ENCODE data around the gene STK38L.

Gene STK38L

DNA sequence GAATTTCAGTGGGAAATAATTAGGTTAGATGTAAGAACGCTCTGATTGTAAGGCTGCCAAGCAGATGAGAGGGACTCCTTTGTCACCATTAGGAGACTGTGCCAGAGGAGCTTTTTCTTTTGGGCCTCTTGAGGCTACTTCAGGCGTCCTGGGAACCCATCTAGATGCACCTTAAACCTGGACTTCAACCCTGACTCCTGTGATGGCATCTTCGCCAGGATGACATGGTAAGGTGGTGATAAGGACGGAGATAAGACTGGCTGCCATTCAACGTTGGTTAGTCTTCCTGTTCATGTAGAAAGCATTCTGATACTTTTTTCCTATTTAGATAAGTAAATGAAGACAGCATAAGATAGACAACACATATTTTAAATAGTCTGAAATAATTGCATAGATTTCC is 36.3 kb downstream of the STK38L start:
- no peak for DNase-seq

DNA sequence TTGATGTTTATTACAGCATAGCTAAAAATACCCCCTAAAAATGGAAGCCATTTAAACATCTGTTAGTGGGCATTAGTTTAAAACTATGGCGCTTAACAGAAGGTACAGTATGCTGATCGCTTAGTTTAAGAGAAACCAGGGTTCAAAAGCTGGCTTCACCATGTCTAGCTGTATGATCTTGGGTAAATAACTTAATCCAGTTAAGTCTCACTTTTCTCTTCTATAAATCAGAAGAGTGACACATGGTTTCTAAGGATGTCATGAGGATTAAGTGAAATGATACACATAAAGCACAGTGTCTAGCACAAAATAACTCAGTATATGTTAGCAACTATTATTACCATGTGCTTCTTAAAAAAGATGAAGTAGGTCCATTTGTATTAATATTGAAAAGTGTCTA is 38.7 kb downstream of the STK38L start:
- DNase-seq = no peak

DNA sequence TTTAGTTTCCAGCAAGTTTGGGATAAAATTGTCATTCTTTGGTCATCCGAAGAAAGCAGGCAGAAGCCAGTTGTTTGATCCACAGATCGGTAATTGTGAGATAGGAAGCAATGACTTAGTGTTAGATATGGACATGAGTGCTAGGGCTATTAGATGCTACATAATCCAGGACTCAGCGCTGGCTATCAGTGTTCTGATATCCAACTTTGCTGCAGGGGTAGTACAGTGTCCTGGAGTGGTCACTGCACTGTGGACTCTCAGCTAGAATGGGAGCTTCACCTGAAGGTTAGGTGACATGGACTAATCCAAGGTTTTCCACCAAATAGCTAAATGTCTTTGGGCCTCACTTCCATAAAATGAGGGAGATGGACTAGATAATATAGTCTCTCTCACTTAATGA is 39.9 kb downstream of the STK38L start:
- no peak for DNase-seq

DNA sequence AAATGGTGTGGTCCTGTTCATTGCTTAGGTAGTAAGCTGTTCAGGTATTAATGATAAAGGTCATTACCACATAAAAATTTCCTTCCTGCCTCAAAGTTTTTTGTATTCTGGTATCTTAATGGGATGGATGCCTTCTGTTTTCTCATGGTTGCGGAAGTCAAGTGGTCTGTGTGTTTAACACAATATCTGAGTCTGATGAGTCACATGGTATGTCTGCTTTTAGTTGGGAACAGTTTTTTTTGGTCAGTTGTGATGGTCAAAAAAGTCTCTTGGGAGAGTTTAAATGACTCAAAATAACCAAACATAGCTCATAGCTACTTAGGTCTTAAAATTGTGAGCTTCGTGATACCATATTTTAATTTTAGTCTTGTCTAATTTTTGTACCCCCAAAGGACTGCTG is 40.7 kb downstream of the STK38L start:
- DNase-seq = no peak

DNA sequence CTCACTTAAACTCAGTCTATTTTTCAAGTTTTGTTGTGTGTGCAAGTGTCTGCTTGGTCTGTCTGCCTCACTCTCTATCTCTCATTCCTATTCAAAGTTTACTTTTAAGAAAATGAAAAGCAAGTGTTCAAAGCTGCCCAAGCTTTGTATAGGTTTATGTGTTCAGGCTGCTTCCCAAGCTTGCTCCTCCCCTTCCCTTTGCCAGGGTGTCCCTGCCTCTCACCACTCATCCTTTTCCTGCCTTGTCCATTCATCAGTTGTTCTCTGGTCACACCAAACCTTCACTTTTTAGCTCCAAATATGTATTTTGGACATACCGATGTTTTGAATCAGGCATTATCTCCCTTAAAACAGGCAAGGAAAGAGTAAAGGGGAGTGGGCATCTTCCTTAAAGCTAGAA is 41.3 kb downstream of the STK38L start:
- no peak for DNase-seq

DNA sequence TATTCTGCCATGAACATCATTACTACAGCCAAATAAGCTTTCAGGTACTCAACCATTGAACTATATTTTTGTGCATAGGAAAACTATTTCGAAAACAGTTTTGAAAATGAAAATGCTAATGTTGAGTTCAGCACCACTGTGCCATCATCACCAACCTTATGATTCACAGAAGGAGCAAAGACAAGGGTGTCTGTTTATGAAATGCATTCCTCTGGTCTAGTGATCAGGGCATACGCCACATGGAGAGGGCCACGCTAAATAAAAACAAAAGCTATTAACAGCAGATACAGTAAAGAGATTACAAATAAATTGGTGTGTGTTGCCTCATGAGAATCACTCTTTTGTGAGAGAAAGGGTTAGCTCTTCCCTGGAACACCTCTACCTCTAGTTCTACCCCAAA is 45.3 kb downstream of the STK38L start:
- DNase-seq = no peak

DNA sequence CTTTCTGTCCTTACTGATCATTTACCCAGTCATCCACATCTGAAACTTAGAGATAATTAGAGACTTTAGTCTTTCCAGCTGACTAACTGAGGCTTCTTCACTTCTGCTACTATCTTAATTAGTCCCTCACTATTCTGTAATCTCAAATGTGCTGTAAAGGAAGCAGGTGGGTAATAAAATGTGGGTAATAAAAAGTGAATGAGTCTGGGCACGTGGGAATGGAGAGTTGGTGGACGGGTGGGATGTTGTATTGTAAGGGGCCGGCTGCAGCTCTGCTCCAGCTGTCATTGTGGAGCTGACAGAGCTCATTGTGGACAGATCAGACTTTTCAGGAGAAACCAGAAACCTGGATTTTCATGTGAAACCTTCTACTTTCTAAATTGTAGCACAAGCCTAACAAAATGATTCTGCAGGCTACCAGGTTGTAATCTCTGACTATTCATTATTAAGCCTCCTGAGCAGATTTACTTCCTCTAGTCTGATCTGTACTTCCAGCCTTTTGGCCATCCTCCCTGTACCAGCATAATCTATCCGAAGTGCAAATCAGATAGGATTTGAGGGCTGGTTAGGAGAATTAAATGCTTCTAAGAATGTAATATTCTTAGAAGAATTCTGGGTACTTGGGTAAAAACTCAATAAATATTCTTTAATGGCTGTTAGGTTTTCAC is 46.5 kb downstream of the STK38L start:
- no peak for DNase-seq

DNA sequence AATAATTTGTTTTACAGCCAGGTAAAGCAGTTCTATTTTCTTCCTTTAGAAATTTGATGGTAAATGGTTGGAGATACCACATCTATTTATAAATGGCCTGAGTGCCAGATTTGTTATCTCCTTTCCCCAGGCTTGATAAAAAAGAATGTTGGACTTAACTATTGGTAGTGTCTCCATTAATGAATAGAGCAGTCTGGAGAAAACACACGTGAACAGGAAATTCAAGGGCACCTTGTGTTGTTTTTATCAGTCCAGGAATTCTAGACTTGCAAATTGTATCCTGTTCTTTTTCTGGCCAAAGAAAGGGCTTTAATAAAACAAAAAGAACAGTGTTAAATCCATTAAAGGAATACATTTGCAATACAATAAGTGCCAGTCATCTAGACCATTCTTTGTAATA is 47.8 kb downstream of the STK38L start:
- DNase-seq = no peak

DNA sequence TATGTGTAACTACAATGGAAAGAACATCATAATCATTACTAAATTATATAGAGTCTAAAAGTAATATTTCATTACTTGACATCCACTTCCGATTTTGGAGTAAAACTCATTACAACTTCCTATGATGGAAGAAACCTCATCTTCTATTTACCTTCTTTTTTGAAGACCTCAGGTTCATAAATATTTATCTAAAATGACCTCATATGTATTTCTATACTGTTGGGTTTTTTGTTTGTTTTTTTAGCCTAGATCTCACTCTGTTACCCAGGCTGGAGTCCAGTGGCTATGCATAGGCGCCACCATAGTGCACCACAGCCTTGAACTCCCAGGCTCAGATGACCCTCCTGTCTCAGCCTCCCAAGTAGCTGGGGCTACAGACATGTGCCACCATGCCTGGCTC is 48.6 kb downstream of the STK38L start:
- no peak for DNase-seq

DNA sequence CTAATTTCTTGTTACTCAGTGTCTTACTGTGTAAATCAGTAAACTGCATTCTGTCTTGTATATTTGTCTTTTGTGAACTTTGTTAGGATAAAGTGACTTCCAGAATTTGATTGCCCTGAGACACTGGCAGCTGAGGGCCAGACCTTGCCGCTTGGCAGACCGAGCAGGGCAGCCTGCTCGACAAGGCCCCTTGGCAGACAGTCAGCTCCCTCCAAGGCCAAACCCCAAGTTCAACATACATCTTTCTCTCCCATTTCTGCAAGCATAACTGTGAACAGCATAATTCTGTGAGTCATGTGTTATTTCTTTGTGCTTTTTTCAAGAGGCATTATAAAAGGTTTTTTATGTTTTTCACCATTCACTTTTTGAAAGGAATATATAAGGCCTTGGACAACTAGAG is 49.4 kb downstream of the STK38L start:
- no peak for DNase-seq

DNA sequence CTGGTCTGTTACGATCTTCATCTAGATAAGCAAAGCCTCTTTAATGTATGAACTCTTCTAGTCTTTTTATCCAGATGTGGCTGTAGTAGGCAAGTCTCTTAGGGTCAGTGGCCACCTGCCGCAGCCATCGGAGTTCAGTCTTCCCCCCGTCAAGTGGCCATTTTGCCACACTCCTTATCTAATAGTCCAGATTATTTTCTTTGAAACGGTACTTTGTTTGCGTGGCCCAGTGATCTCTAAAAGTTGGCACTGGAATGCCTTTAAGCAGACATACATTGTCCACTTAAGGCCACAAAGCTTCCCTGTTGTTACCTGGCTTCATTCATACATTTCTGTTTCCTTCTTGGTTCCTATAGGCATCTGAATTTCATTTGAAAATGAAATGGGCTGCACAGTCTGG is 52.6 kb downstream of the STK38L start:
- no peak for DNase-seq

DNA sequence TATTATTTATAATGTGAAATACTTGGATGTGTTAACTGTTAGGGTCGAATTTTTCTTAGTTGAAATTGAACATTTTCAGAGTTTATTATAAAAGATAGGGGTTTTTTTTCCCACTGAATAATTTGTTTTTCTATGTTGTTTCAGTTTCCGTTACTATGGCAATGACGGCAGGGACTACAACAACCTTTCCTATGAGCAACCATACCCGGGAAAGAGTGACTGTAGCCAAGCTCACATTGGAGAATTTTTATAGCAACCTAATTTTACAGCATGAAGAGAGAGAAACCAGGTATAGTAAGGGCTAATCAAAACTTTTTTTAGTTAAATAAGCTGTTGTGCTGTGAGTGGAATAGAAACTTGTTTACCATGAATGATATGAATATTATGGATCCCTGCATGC is 53.5 kb downstream of the STK38L start:
- DNase-seq = no peak

DNA sequence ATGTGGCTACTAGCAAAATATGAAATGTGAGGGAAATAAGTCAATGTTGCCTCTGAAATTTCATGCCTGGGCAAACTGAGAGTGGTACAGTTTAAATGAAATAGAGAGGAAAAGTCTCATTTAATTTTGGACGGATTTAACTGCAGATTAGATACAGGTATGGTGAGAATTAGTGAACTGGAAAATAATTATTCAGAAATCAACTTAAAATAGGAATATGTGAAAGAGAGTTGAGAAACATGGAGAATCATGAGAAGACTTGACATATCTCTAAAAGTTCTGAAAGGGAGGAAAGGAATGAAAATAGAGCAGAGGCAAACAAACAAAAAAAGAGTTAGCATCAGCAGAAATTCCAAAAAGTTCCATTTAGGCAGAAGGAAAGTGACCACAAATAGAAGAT is 55.0 kb downstream of the STK38L start:
- no peak for DNase-seq

DNA sequence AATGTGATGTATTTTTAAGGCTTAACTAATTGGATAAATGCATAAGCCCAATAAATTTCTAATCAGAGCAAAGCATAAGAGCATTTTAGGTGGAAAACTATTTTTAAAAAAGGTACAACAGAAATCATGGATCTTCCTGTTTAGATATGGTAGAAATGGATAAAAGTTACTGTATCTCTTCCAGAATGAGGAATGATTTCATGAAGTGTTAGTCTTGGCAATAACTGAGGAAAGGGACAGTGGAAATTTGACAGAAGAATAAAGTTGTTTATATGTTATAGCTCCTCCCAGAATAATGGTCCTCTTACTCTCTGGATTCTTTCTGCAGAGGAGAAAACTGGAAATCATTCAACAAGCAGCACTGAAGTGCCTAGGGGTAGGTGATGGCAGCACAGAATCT is 56.1 kb downstream of the STK38L start:
- no peak for DNase-seq

DNA sequence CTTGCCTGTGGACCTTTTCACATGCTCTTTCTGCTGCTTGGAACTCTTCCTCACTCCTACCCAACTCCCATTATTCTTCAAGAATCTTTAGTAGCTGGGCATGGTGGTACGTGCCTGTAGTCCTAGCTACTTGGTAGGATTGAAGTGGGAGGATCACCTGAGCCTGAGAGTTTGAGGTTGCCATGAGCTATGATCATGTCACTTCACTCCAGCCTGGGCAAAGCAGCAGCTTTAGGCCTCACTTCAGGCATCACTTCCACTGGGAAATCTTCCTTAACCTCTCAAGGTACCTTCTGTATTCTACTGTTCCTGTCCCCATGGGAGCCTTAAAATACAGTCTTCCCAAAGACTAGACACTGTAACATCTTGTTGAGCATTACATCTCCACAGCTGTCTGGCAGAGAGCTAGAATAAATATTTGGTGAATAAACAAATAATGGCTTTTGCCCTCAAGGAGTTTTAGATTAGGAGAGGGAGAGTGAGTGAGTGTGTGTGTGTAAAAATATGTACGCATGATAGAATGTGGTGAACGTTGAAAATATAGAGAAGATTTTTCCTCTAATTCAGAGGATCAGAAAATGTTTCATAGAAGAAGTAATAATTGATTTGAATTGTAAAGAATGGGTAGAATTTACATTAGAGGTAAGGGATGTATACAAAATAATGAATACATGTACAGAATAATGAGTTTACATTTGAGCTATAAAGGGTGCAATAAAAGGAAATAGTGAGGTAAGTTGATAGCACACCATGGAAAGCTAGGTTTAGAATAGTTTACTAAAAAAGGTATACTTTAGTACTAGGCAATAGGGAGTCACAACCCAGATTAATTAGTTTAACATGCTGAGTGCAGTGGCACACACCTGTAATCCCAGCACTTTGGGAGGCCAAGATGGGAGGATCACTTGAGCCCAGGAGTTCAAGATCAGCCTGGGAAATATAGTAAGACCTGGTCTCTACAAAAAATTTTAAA is 59.3 kb downstream of the STK38L start:
- no peak for DNase-seq

DNA sequence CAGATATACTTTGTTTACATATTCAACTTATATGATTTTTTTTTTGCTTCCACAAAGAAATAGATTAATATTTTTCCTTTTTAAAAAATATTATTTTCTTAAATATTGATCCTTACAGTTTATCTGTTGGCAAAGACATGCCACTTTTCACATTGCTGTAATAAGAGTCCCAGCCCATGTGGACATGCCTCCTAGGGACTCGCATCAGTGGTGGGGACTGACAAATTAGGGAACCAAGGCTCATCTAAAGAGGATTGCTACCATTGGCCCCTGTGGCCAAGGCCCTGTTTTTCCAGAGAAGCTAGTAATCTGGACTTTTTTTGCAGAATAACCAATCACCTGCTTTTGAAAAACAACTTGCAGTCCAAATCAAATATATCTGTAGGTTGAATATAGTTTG is 60.8 kb downstream of the STK38L start:
- DNase-seq = no peak

DNA sequence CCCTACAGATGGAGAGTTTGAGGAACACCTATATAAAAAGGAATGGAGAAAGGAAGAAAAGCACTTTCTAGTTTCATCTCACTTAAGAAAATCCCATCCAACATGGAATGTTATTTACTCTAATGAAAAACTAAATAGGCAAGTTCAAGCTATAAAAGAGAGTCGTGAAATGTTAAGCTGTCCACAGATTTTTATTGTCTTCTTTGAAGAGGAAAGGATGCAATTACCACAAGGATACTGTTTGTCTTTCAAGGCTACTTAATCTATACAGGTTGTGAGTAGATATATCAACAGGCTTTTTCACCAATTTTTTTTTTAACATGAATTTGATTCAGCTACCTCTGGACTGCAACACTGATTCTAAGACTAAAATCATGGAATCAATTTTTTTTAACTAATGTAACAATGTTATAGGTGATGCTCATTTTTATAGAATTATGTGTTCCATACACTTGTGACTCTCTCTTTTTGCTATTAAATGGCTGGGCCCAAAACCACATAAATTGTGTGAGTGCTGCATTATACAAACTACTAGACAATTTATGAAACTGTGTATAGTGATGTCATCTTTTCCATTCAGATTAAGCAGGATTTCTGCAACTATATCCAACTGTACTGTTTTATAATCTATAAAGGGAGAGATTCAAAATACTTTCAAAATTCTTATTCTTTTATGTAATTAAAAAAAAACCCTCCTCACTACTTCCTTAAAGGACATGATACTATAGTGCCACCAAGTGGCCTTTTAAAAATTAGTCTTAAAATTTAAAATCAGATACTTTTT is 61.8 kb downstream of the STK38L start:
- DNase-seq = no peak

DNA sequence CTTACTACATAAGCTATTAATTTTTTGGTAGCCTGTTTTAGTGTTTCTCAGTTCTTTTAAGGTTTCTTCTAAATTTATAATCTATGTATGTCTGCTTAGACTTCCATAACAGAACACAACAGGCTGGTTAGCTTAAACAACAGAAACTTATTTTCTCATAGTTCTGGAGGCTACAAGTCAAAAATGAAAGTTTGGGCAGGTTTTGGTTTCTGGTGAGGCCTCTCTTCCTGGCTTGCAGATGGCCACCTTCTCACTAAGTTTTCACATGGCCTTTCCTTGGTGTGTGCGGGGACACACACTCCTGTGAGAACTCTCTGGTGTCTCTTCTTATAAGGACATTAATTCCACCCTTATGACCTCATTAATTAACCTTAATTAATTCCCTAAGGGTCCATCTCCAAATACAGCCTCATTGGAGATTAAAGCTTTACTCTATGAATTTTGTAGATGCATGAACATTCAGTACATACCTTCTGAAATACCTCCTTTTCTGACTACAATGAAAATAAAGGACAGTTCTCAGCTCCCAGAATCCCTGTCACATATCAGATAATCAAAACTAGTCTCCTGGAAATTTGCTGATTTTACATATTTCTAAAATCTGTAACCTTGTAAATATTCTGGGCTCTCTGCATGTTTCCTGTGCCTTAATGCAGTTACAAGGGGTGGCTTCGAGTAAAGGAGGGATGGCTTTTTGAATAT is 65.4 kb downstream of the STK38L start:
- no peak for DNase-seq

DNA sequence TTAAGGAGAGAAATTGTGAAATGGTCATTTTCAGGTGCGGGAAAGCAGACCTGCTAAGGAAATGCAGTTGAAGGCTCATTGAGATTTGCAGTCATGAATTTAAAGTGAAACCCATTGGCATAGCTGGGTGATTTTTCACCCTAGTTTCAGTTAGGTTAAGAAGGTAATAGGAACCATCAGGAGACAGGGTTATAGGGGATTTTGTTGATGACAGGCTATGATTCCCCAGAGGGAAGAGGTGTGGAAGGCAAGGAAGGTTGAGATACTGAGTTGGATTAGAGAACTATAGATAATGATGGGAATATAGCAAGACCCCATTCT is 65.9 kb downstream of the STK38L start:
- no peak for DNase-seq

DNA sequence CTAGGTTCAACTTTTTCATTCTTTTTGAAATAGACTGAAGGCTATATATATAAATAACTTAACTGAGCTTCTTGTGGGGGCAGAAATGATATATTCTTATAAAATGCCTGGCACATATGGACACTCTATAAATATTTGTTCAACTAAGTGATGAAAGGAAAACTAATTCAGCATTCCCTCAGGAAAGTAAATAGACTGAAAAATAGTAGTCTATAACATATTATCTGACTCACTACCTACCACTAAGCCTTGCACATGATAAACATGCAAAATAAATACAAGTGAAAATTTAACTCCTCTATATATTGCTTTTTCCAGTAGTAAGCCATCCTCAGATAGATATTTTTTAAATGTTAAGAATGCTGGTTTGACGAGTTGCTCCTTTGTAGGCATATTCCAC is 72.9 kb downstream of the STK38L start:
- DNase-seq = no peak

DNA sequence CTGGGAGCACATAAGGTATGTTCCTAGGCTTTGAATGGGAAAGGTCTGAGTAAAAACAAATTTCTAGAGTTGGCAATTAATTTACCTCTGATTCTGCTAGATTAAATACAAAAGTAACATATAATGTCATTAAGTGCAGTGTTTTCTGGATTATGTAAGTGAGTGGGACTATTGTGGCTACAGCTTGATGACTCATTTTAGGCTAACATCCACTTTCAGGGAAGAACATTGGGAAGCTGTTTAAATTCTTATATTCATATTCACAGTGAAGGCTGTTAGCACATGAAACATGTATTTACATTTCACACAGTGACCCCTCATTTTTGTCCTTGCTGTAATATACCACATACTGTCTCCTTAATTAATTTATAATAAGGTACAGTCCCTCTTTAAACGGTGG is 75.3 kb downstream of the STK38L start:
- no peak for DNase-seq

DNA sequence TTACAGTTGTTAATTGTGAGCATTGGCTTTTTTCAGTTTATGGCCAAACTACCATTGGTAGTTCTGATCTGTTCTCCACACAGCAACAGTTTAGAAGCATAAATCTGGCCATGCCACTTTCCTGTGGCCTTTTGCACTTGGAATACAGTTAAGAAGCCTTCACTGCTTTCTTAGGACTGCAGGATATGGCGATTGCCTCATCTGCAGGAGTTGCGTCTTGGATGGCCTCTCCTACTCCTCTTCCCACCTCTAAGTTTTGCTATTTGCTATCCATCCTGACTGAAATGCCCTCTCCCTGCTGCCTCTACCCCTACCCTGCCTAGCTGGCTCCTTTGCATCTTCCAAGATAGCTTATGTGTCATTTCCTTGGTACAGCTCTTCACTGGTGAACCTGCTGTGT is 75.8 kb downstream of the STK38L start:
- no peak for DNase-seq

DNA sequence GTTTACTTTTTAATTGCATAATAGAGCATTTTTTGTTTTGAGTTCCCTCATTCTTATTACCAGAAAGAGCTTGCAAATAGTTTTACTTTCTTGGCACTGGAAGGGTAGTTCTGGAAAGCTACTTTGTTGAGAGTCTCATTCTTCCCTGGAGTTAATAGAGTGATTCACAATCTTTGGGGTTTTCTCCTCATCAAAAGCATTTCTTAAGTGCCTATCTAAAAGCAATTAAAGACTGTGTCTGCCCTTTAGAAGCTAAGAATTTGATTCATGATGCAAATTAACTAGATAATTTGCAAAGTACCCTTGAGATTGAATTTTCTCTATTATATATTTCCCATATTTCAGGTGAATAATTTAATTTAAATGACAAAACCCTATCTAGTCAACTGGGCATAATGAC is 80.4 kb downstream of the STK38L start:
- DNase-seq = no peak
